DND-41 (cell line): Measurements from ENCODE around the gene NR5A2.

Experiments used
- ATAC-seq: fragments of 200-7000 bp; cut with Tn5 transposase; 3 replicates; pipeline ENCODE4 v1.9.1; 2021; ENCODE audit warnings: low read depth; ENCODE audit not compliant: insufficient read depth
- DNase-seq: peaks from one replicate; pipeline ENCODE4 v3.0.0-alpha.2; 2020
- H2AFZ ChIP-seq: 2 replicates; pipeline ENCODE4 v1.6.0; 2012; ENCODE audit warnings: low read depth, low read length
- H3K27ac ChIP-seq: 2 replicates; pipeline ENCODE4 v1.5.1; 2012; ENCODE audit warnings: low read length, inconsistent platforms
- H3K27me3 ChIP-seq: fragments of 200-600 bp; sonication (generic); 2 replicates; pipeline ENCODE4 v1.6.0; 2012; ENCODE audit warnings: low read length, mild to moderate bottlenecking, inconsistent platforms; ENCODE audit not compliant: insufficient read depth, poor library complexity
- H3K36me3 ChIP-seq: 2 replicates; pipeline ENCODE4 v1.5.1; 2012; ENCODE audit warnings: low read length, inconsistent platforms; ENCODE audit not compliant: insufficient read depth
- H3K4me1 ChIP-seq: 2 replicates; pipeline ENCODE4 v1.5.1; 2012; ENCODE audit warnings: mild to moderate bottlenecking, low read length; ENCODE audit not compliant: insufficient read depth
- H3K4me2 ChIP-seq: 2 replicates; pipeline ENCODE4 v1.6.0; 2012; ENCODE audit warnings: mild to moderate bottlenecking, moderate library complexity, low read length, inconsistent platforms; ENCODE audit not compliant: insufficient read depth
- H3K4me3 ChIP-seq, 2 experiments: fragments of 200-600 bp in 1 of 2; shearing (Covaris generic) in 1 of 2; 2 replicates each; pipeline ENCODE4 v1.5.1; 2012 to 2016; ENCODE audit warnings: inconsistent platforms in 2 of 2, low read length in 2 of 2, mild to moderate bottlenecking in 2 of 2, low read depth in 1 of 2, moderate library complexity in 1 of 2
- H3K79me2 ChIP-seq: 2 replicates; pipeline ENCODE4 v1.6.0; 2012; ENCODE audit warnings: low read length, inconsistent platforms; ENCODE audit not compliant: insufficient read depth
- H3K9ac ChIP-seq: 2 replicates; pipeline ENCODE4 v1.6.0; 2012; ENCODE audit warnings: low read depth, mild to moderate bottlenecking, inconsistent platforms, low read length, moderate library complexity
- H3K9me3 ChIP-seq: 2 replicates; pipeline ENCODE4 v1.5.1; 2012; ENCODE audit warnings: low read length, moderate library complexity, mild to moderate bottlenecking, inconsistent platforms; ENCODE audit not compliant: insufficient read depth, severe bottlenecking
- H4K20me1 ChIP-seq: 2 replicates; pipeline ENCODE4 v1.6.0; 2012; ENCODE audit warnings: low read length; ENCODE audit not compliant: insufficient read depth
- EZH2 ChIP-seq: IDR thresholded peaks from 3 replicates; pipeline ENCODE4 v1.6.1; 2012; ENCODE audit warnings: borderline replicate concordance, low read depth, mild to moderate bottlenecking, moderate library complexity, low read length, inconsistent platforms; ENCODE audit not compliant: severe bottlenecking
- TF ChIP-seq, protein P1 (sequence below): IDR thresholded peaks from 2 replicates; pipeline ENCODE4 v1.5.1; 2012; ENCODE audit warnings: borderline replicate concordance, low read length, moderate library complexity, mild to moderate bottlenecking; ENCODE audit not compliant: poor library complexity, severe bottlenecking; ENCODE audit errors: extremely low read depth

The NR5A2 gene

DNA sequence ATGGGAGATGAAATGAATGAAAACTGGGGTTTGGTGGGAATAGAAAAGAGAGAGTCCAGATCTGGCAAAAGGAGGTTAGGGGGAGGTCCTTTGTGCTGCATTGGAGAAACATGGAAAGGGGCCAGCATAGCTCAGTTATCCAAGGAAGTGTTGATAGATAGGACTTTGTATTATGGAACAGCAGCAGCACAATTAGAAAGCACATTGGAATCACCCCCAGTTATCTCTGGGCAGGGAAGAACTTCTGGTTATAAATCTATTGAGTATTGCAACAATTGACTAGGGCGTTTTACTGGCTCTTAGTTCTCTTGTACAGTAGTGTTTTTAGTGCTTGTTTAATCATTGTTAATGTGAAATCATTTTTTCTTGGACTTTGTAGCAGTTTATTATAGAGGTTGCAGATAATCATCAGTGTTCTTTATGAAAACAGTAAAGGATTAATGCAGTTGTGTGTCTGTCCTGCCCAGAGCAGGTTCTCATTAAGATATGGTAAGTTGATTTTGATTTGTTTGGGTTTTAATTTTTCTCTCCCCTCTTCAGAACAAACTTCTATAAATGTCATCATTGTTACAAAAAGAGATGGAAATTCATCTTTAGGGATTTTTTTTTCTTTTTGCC is 76.6 kb downstream of the NR5A2 start:
- Histone ChIP-seq H4K20me1 (no peaks in the 10 kb centered on the region), H3K4me1 (no peaks in the 10 kb centered on the region), H3K4me2 (no peak overlapping the region), H3K36me3 (no peaks in the 10 kb centered on the region), H3K79me2 (no peaks in the 10 kb centered on the region), H3K4me3 (no peak overlapping the region), H3K9ac (no peak overlapping the region), H3K9me3 (no peaks in the 10 kb centered on the region), H3K27me3 (peaks cover 4% of the 10 kb centered on the region), H3K27ac (no peak overlapping the region), H2AFZ (no peak overlapping the region)
- DNase-seq = no peak
- no peak for ATAC-seq
- TF ChIP-seq, protein P1, sequence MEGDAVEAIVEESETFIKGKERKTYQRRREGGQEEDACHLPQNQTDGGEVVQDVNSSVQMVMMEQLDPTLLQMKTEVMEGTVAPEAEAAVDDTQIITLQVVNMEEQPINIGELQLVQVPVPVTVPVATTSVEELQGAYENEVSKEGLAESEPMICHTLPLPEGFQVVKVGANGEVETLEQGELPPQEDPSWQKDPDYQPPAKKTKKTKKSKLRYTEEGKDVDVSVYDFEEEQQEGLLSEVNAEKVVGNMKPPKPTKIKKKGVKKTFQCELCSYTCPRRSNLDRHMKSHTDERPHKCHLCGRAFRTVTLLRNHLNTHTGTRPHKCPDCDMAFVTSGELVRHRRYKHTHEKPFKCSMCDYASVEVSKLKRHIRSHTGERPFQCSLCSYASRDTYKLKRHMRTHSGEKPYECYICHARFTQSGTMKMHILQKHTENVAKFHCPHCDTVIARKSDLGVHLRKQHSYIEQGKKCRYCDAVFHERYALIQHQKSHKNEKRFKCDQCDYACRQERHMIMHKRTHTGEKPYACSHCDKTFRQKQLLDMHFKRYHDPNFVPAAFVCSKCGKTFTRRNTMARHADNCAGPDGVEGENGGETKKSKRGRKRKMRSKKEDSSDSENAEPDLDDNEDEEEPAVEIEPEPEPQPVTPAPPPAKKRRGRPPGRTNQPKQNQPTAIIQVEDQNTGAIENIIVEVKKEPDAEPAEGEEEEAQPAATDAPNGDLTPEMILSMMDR = no peak
- TF ChIP-seq EZH2 = no peak

- Histone ChIP-seq H3K4me2 (no peak overlapping the region), H4K20me1 (no peaks in the 10 kb centered on the region), H3K36me3 (no peaks in the 10 kb centered on the region), H3K9me3 (no peaks in the 10 kb centered on the region), H3K79me2 (no peaks in the 10 kb centered on the region), H3K9ac (no peak overlapping the region), H3K4me1 (no peaks in the 10 kb centered on the region), H3K27ac (no peak overlapping the region), H2AFZ (no peak overlapping the region), H3K4me3 (no peak overlapping the region), H3K27me3 (peaks cover 19% of the 10 kb centered on the region)
- no peak for TF ChIP-seq EZH2
- TF ChIP-seq, protein P1 = no peak
- ATAC-seq (no peak), DNase-seq (no peak)
These were observed 79.5 kb downstream of the NR5A2 start for GRCh38 chr1:200107004-200107470.

- no peak overlapping the region for H3K4me3 ChIP-seq
These were observed 81.1 kb downstream of the NR5A2 start for GRCh38 chr1:200108659-200109058.

More at GRCh38 chr1:200108659-200109058, 81.1 kb downstream of the NR5A2 start:
- ATAC-seq (no peak), DNase-seq (no peak)
- Histone ChIP-seq H3K27ac (no peak overlapping the region), H3K4me2 (no peak overlapping the region), H3K27me3 (peaks cover 17% of the 10 kb centered on the region), H3K79me2 (no peaks in the 10 kb centered on the region), H3K36me3 (no peaks in the 10 kb centered on the region), H2AFZ (no peak overlapping the region), H3K4me1 (no peaks in the 10 kb centered on the region), H4K20me1 (no peaks in the 10 kb centered on the region), H3K9me3 (no peaks in the 10 kb centered on the region), H3K9ac (no peak overlapping the region)
- no peak for TF ChIP-seq EZH2
- TF ChIP-seq, protein P1 = no peak
